H9 (cell line): Measurements from ENCODE around the gene CAPN5. TPM values are rescaled to one million over a fixed set of nuclear protein-coding genes. Genes with fewer than 3 reads are reported as not detected.

Experiments used
- DNase-seq: peaks from one replicate; pipeline ENCODE4 v3.0.0-alpha.2; 2017
- H2AFZ ChIP-seq: one replicate; pipeline ENCODE4 v1.6.1; 2013; ENCODE audit warnings: mild to moderate bottlenecking, low read length, control low read depth, moderate library complexity
- H2AK5ac ChIP-seq: 2 replicates; pipeline ENCODE4 v1.6.1; 2013; ENCODE audit warnings: low read length, control low read depth, mixed read lengths; ENCODE audit not compliant: insufficient read length
- H2BK120ac ChIP-seq: one replicate; pipeline ENCODE4 v1.6.1; 2013; ENCODE audit warnings: low read depth, mild to moderate bottlenecking, low read length, control low read depth, inconsistent platforms; ENCODE audit not compliant: poor library complexity, severe bottlenecking
- H2BK12ac ChIP-seq: 2 replicates; pipeline ENCODE4 v1.6.1; 2013; ENCODE audit warnings: low read length, control low read depth, mixed read lengths, low read depth; ENCODE audit not compliant: insufficient read length
- H2BK15ac ChIP-seq: 2 replicates; pipeline ENCODE4 v1.6.1; 2013; ENCODE audit warnings: low read depth, low read length, control low read depth
- H2BK20ac ChIP-seq: one replicate; pipeline ENCODE4 v1.6.1; 2013; ENCODE audit warnings: low read depth, mild to moderate bottlenecking, low read length, control low read depth, inconsistent platforms; ENCODE audit not compliant: poor library complexity, severe bottlenecking
- H2BK5ac ChIP-seq: 2 replicates; pipeline ENCODE4 v1.6.1; 2013; ENCODE audit warnings: low read length, control low read depth, mixed read lengths; ENCODE audit not compliant: insufficient read length
- H3K14ac ChIP-seq: 2 replicates; pipeline ENCODE4 v1.6.1; 2013; ENCODE audit warnings: low read length, control low read depth; ENCODE audit not compliant: insufficient read depth
- H3K18ac ChIP-seq: 2 replicates; pipeline ENCODE4 v1.6.1; 2013; ENCODE audit warnings: low read depth, mild to moderate bottlenecking, mixed read lengths, low read length, control low read depth; ENCODE audit not compliant: insufficient read length
- H3K23ac ChIP-seq: 2 replicates; pipeline ENCODE4 v1.6.1; 2013; ENCODE audit warnings: low read length, control low read depth, mixed read lengths, low read depth; ENCODE audit not compliant: insufficient read length
- H3K23me2 ChIP-seq: 2 replicates; pipeline ENCODE4 v1.6.1; 2013; ENCODE audit warnings: low read depth, mild to moderate bottlenecking, mixed read lengths, low read length, control low read depth; ENCODE audit not compliant: insufficient read length, poor library complexity, severe bottlenecking
- H3K27ac ChIP-seq: 2 replicates; pipeline ENCODE4 v1.5.1; 2013; ENCODE audit warnings: low read length, control low read depth, mixed read lengths, low read depth; ENCODE audit not compliant: insufficient read length
- H3K27me3 ChIP-seq: 2 replicates; pipeline ENCODE4 v1.6.1; 2013; ENCODE audit warnings: low read length, control low read depth, inconsistent platforms; ENCODE audit not compliant: insufficient read depth
- H3K4ac ChIP-seq: 2 replicates; pipeline ENCODE4 v1.6.1; 2013; ENCODE audit warnings: low read depth, mild to moderate bottlenecking, control low read depth, inconsistent platforms, low read length, moderate library complexity
- H3K4me1 ChIP-seq: 2 replicates; pipeline ENCODE4 v1.6.1; 2013; ENCODE audit warnings: low read length, control low read depth, inconsistent platforms; ENCODE audit not compliant: insufficient read depth
- H3K4me2 ChIP-seq: 2 replicates; pipeline ENCODE4 v1.6.1; 2013; ENCODE audit warnings: low read length, control low read depth, mixed read lengths; ENCODE audit not compliant: insufficient read length, insufficient read depth
- H3K56ac ChIP-seq: 2 replicates; pipeline ENCODE4 v1.6.1; 2013; ENCODE audit warnings: low read depth, mild to moderate bottlenecking, mixed read lengths, low read length, control low read depth; ENCODE audit not compliant: insufficient read length
- H3K79me1 ChIP-seq: 2 replicates; pipeline ENCODE4 v1.6.1; 2013; ENCODE audit warnings: low read depth, mild to moderate bottlenecking, moderate library complexity, low read length, control low read depth, inconsistent platforms; ENCODE audit not compliant: insufficient read depth, poor library complexity, severe bottlenecking
- H3K79me2 ChIP-seq: 2 replicates; pipeline ENCODE4 v1.6.1; 2013; ENCODE audit warnings: low read length, control low read depth, inconsistent platforms; ENCODE audit not compliant: insufficient read depth
- H3K9ac ChIP-seq: 2 replicates; pipeline ENCODE4 v1.6.1; 2013; ENCODE audit warnings: low read length, control low read depth, mixed read lengths; ENCODE audit not compliant: insufficient read length; ENCODE audit errors: extremely low read depth
- H3K9me3 ChIP-seq: one replicate; pipeline ENCODE4 v1.6.1; 2013; ENCODE audit warnings: low read depth, low read length, inconsistent platforms; ENCODE audit not compliant: control insufficient read depth
- H3T11ph ChIP-seq: one replicate; pipeline ENCODE4 v1.6.1; 2013; ENCODE audit warnings: mild to moderate bottlenecking, low read length, control low read depth, inconsistent platforms
- H4K20me1 ChIP-seq: one replicate; pipeline ENCODE4 v1.6.1; 2013; ENCODE audit not compliant: control insufficient read depth, insufficient read length, insufficient read depth
- H4K5ac ChIP-seq: 2 replicates; pipeline ENCODE4 v1.6.1; 2013; ENCODE audit warnings: low read depth, mild to moderate bottlenecking, mixed read lengths, low read length, control low read depth; ENCODE audit not compliant: insufficient read length
- H4K8ac ChIP-seq: replicated peaks from 2 replicates; pipeline ENCODE4 v1.6.1; 2013; ENCODE audit warnings: low read length, control low read depth, mixed read lengths, low read depth; ENCODE audit not compliant: insufficient read length
- H4K91ac ChIP-seq: 2 replicates; pipeline ENCODE4 v1.6.1; 2013; ENCODE audit warnings: low read depth, mild to moderate bottlenecking, moderate library complexity, mixed read lengths, low read length, control low read depth; ENCODE audit not compliant: insufficient read length
- H3K27ac Mint-ChIP-seq, 3 experiments: 2 replicates in 2 of 3; 3 replicates in 1 of 3; pipeline ENCODE4 v1.8.0; 2020 to 2021; ENCODE audit warnings: mixed read lengths in 3 of 3, mild to moderate bottlenecking in 1 of 3, moderate library complexity in 1 of 3
- H3K27me3 Mint-ChIP-seq: 2 replicates; pipeline ENCODE4 v1.8.0; 2021; ENCODE audit warnings: low read depth, mild to moderate bottlenecking, moderate library complexity, mixed read lengths
- H3K36me3 Mint-ChIP-seq, 3 experiments: 2 replicates in 2 of 3; 3 replicates in 1 of 3; pipeline ENCODE4 v1.8.0; 2020 to 2021; ENCODE audit warnings: low read depth in 3 of 3, mixed read lengths in 3 of 3; ENCODE audit not compliant: insufficient read depth in 1 of 3
- H3K4me1 Mint-ChIP-seq, 2 experiments: 2 replicates each; pipeline ENCODE4 v1.8.0; 2020; ENCODE audit warnings: mixed read lengths in 2 of 2
- H3K4me3 Mint-ChIP-seq, 2 experiments: 2 replicates in 1 of 2; 3 replicates in 1 of 2; pipeline ENCODE4 v1.8.0; 2020 to 2021; ENCODE audit warnings: mild to moderate bottlenecking in 2 of 2, mixed read lengths in 2 of 2, moderate library complexity in 1 of 2
- H3K9me3 Mint-ChIP-seq, 2 experiments: 2 replicates in 1 of 2; 3 replicates in 1 of 2; pipeline ENCODE4 v1.8.0; 2020; ENCODE audit warnings: mild to moderate bottlenecking in 2 of 2, mixed read lengths in 2 of 2, moderate library complexity in 1 of 2
- CTCF ChIP-seq: fragments of 200-600 bp; sonication (generic); conservative IDR thresholded peaks from 3 replicates; pipeline ENCODE4 v1.8.0; 2021; ENCODE audit warnings: antibody characterized with exemption, mild to moderate bottlenecking
- WGBS: extraction: QIAGEN DNeasy Blood & Tissue Kit; methylation state at CpG from one replicate; pipeline ENCODE4 v1.1.7; 2013; ENCODE audit warnings: missing lambda C conversion rate, low lambda C conversion rate, mixed read lengths; ENCODE audit not compliant: insufficient read length; ENCODE audit errors: extremely low coverage; 5-methylcytosine and 5-hydroxymethylcytosine counted together
- total RNA-seq: library from RNA; stranded (reverse); gene quantifications from 2 replicates; pipeline ENCODE4 v1.2.1, GENCODE V29; 2021

Gene CAPN5
- total RNA-seq, 1 experiment from 2014 or later, result 16.7 TPM

- no peak overlapping the region for H4K91ac ChIP-seq
- no CpG with 5 or more reads among the region's 13 CpGs for WGBS
- no peak overlapping the region for H2BK120ac ChIP-seq
- DNase-seq, result no peak
- no peak overlapping the region for H4K8ac ChIP-seq
- no peak for TF ChIP-seq CTCF
- H3K4ac ChIP-seq, result no peak overlapping the region
- H2AFZ ChIP-seq, result no peak overlapping the region
- H3K9me3 Mint-ChIP-seq, result no peaks in the 10 kb centered on the region
- H3K4me3 Mint-ChIP-seq, result no peak overlapping the region
- H3K56ac ChIP-seq, result no peak overlapping the region
- no peaks in the 10 kb centered on the region for H3K27me3 ChIP-seq
- no peak overlapping the region for H3K18ac ChIP-seq
- H3K4me1 ChIP-seq, result no peaks in the 10 kb centered on the region
- no peak overlapping the region for H3K27ac Mint-ChIP-seq
- no peak overlapping the region for H2BK5ac ChIP-seq
- H2AK5ac ChIP-seq, result no peak overlapping the region
- no peaks in the 10 kb centered on the region; a peak in 1 of 7 replicates for H3K36me3 Mint-ChIP-seq
- no peak overlapping the region for H3K4me2 ChIP-seq
- H2BK20ac ChIP-seq, result no peak overlapping the region
- no peaks in the 10 kb centered on the region for H3K9me3 ChIP-seq
- H3K27me3 Mint-ChIP-seq, result peaks cover 6% of the 10 kb centered on the region
- no peaks in the 10 kb centered on the region for H3K79me1 ChIP-seq
- H3K23ac ChIP-seq, result no peak overlapping the region
- no peaks in the 10 kb centered on the region for H3K79me2 ChIP-seq
- no peak overlapping the region for H3K9ac ChIP-seq
- H4K5ac ChIP-seq, result no peak overlapping the region
- no peak overlapping the region for H2BK15ac ChIP-seq
- 0 out of 4 replicates have a peak, but pooled peaks cover 0 to 3% of the 10 kb centered on the region in 2 experiments for H3K4me1 Mint-ChIP-seq
- H4K20me1 ChIP-seq, result no peaks in the 10 kb centered on the region
- H2BK12ac ChIP-seq, result no peak overlapping the region
- no peak overlapping the region for H3T11ph ChIP-seq
- H3K23me2 ChIP-seq, result no peaks in the 10 kb centered on the region
- H3K14ac ChIP-seq, result no peak overlapping the region
- H3K27ac ChIP-seq, result no peak overlapping the region
These were observed 88.9 kb downstream of the CAPN5 start for GRCh38 chr11:77155556-77156130.
